HG02840 (cell line): Measurements from ENCODE around the gene CDK14.
"Not testable (repeated sequence)": the region's sequence is repeated elsewhere in the genome, so short reads cannot be mapped to it uniquely, and the experiment has no call there.

ENCODE experiments used
- ATAC-seq: cut with Tn5 transposase; IDR thresholded peaks from one replicate; pipeline ENCODE4 v1.9.1; 2021; ENCODE audit warnings: mild to moderate bottlenecking, moderate library complexity, moderate number of reproducible peaks; ENCODE audit not compliant: unreplicated experiment, low FRiP score

Gene CDK14

GRCh38 chr7:90710466-90710850 lies 114.3 kb downstream of the CDK14 start:
- peak; percentile 9 for ATAC-seq

DNA sequence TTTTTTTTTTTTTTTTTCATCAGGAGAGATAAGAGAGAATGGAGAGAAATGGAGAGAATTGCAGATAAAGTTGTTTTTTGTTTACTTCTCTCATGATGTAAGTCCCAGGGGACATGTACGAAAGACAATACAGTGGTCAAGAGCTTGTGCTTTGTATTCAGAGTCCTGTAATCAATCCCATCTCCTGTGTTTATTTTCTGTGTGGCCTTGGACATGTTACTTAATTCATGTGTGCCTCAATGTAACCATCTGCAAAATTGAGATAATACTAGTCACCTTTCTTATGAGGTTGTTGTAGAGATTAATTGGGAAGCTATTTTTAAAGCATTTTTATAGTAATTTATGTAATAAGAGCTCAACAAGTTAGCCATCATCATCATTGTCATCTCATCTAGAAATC lies 117.5 kb downstream of the CDK14 start:
- ATAC-seq, result no peak

DNA sequence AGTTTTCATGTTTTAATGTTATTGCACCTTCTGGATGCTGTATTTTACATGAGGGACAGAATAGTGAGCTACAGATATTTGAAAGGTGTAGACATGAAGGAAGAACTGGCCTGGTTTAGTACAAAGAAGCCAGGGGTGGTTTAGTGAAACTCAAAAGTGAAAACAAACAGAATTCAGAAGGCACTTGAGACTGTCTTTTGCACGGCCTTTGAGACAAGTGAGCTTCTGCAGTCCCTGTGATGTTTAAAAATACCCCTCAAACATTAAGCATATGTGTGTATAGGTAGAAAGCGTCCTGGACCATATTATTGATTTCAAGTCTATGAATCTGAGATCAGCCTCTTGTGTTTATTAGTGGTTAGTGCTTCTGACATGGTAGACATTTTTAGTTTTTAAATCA lies 118.9 kb downstream of the CDK14 start:
- no peak for ATAC-seq

DNA sequence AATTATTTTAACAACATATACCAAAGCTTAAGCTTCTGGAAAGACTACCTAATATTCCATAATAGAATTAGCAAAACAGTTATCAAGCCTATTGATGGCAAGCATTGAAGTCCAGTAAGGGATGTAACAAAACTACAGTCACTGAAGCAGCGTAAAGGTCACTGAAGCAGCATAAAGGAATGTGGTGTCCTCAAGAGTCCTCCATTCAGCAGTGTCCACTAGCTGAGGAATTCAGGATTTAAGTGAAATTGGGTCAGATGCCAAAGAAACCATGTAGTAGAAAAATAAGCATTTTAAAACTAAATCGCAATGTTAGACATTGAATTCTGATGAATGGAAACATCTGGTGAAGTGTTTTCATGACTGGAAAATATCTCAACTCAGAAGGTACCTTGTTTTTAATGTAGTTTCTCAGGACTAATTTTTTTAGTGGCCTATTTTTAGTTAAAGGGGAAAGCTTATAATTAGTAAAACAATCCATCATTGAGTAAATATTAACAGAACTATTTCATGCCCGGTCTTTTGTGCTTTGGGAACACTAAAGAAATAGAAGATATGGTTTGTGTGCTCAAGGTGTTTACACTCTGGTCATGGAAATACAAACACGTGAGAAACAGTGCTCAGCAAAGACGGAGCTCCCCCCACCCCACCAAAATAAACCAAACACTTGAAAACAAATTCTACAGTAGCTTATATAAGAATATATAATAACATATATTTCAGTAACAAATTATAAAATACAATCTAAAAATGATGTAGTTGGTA lies 121.4 kb downstream of the CDK14 start:
- no peak for ATAC-seq

DNA sequence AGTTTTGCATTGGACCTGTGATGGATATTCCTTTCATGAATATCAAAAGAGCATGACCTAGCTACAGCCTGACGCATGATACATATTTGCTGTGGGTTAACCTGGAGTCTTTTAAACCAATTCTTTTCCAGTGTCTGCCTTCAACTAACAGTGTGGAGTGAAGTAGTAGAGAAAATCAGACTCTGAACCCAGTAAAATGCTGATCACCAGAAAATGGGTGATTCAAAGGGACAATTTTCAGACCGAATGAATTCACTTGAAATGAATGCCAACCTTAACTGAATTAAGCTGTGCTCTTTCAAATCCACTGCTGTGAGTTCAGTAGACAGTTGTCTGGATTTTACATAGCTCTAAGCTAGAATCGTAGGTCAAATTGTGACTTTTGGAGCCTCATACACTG lies 123.0 kb downstream of the CDK14 start:
- ATAC-seq, result no peak

DNA sequence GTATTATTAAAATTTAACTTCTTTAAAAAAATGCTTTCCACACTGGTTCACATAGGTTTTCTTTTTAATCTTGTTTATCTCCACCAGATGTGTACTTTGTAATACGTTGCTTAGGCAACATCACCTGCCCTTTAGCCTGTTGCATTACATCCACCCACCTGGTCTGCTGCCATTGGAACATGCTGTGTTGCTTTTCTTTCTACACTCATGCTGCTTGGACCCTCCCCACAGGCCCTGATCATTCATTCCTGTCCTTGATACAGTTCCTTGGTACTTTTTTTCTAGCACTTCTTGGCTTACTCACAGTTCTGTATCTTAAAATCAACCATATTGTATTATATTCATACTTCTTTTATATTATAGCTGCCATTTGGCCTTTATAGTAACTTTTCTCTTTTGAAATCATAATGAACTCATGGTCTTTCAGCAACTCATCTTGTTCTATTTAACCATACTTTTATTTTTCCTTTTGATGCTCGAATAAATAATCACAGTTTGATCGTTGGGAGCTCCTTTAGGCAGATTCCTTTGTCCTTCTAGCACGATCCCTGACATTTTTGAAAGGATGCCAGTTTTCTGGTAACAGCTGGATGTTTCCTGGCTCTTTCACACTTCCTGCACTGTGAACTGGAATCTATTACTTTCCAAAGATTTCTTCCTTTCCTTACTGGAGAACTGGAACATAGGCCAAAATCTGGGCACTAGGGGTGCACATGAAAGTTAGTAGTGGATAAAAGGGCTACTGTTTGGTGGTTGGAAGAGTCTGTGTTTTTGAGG lies 125.1 kb downstream of the CDK14 start:
- ATAC-seq, result no peak

- no peak for ATAC-seq
Observed at GRCh38 chr7:90721869-90722431, 125.8 kb downstream of the CDK14 start.

GRCh38 chr7:90723233-90723632 lies 127.1 kb downstream of the CDK14 start:
- no peak for ATAC-seq

GRCh38 chr7:90723866-90724265 lies 127.7 kb downstream of the CDK14 start:
- ATAC-seq, result no peak

- no peak for ATAC-seq
Observed at GRCh38 chr7:90726120-90726519, 130.0 kb downstream of the CDK14 start.

- ATAC-seq, result no peak
Observed at GRCh38 chr7:90726623-90727022, 130.5 kb downstream of the CDK14 start.

DNA sequence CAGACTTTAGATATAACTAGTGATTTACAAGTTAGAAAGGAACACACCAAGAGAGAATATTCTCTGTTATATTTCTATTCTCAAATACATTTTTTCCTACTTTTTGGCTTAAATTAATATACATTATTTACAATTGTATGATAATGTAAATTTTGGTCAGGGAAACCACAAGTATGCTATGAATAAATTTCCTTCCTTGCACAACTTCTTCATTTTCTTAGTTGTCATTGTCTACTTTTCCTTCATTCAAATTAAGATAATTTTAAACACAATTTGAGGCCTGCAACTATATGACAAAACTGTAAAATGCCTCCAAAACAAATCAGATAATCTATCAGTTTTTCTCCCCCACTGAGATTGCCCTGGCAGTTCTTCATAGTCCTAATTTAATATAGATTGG lies 131.3 kb downstream of the CDK14 start:
- ATAC-seq, result no peak

GRCh38 chr7:90728568-90728967 lies 132.4 kb downstream of the CDK14 start:
- no peak for ATAC-seq

DNA sequence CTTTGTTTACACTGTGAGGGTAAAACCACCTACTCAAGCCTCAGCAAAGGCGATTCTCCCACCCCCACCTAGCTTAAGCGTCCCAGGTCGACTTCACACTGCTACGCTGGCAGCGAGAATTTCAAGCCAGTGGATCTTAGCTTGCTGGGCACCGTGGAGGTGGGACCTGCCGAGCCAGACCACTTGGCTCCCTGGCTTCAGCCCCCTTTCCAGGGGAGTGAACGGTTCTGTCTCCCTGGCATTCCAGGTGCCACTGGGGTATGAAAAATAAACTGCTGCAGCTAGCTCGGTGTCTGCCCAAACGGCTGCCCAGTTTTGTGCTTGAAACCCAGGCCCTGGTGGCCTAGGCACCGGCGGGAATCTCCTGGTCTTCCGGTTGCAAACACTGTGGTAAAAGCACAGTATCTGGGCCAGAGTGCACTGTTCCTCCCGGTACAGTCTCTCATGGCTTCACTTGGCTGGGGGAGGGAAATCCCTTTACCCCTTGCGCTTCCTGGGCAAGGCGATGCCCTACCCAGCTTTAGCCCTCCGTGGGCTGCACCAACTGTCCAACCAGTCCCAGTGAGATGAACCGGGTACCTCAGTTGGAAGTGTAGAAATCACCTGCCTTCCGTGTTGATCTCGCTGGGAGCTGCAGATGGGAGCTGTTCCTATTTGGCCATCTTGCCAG lies 139.6 kb downstream of the CDK14 start:
- not testable (repeated sequence) for ATAC-seq

DNA sequence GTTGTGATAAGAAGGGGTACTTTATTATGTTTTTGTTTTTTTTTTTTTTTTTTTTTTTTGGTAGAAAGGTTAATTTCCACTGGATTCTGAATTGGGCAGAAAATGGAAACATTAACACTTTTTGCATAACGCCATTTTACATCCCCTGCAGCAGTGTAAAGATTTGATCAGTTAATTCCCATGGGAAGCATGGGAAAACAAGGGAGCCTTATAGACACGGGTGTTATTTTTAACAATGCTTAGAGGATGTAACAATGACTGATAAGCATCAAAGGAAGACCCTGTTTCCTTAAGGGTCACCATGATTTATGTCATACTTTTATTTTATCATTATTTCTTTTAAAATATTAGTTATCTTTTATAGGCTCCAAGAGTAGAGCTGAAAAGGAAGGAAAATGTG lies 140.2 kb downstream of the CDK14 start:
- ATAC-seq, result no peak

GRCh38 chr7:90736968-90737939 lies 141.1 kb downstream of the CDK14 start:
- peak; percentile 93 for ATAC-seq

GRCh38 chr7:90738249-90738648 lies 142.1 kb downstream of the CDK14 start:
- no peak for ATAC-seq

- no peak for ATAC-seq
Observed at GRCh38 chr7:90739716-90740115, 143.6 kb downstream of the CDK14 start.

DNA sequence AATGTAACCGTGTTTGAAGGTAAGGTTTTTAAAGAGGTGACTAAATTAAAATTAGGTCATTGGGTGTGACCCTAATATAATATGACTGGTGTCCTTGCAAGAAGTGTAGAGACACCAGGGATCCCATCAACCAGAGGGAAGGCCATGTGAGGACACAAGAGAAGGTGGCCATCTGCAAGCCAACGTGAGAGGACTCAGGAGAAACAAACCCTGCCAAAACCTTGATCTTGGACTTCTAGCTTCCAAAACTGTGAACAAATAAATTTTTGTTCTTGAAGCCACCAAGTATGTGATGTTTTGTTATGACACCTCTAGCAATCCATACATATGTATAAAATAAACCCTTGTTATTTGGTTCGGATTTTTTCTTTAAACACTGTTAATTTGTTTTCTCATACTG lies 144.3 kb downstream of the CDK14 start:
- no peak for ATAC-seq

DNA sequence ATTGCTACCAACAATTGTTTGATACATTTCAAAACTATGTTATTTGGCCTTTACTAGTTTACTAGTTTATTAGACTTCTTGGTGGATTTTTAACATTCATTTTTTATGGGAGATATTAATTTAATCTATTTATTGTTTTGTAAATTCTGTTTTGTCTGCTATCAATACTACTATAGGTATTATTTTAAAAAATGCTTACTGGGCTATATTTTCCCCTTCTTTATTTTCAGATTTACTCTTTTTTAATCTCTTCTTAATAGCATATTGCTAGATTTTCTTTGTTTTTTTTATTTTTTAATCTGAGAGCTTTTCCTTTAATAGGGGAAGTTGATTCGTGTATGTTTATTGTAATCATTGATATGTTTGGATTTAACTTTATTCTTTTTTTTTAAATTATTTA lies 147.5 kb downstream of the CDK14 start:
- ATAC-seq, result no peak
